Measurements from ENCODE around the gene LMCD1. TPM values are rescaled to one million over a fixed set of nuclear protein-coding genes. Genes with fewer than 3 reads are reported as not detected.

LMCD1 gene
- total and polyA plus RNA-seq, 4 experiments from 2014 or later: 0.53 to 2.2 (median 1.3) TPM

DNA sequence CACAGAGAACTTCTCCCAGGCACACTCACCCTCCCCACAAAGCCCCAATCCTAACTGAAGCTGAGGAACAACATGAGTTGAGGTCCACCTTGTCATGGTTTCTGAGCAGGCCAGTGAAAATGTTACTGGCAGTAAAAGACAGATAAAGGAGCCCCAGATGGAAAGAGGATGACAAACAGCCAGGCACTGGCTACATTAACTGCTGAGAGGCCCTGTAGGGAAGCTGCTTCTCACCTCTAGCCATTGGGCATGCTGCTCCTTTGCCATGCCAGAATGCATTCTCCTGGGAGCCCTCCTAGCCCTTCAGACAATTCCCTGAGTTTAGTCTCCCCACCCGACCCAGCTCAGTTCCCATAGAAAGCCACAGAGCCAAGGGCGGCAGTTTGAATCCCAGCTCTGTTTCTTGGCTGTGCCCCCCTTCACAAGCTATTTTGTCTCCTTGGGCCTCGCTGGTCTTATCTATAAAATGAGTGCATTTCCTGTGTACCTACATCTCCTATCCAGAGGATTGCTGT, 60.5 kb downstream of the LMCD1 start:
- Histone ChIP-seq H3K9me3 (ENCODE audit: control insufficient read depth in 1 of 2, low read length in 2 of 2) (no peaks in the 10 kb centered on the region), H3K27me3 (ENCODE audit: insufficient read depth, low read length) (no peaks in the 10 kb centered on the region), H3K4me3 (ENCODE audit: low read length in 2 of 2) (no peak overlapping the region), H3K4me1 (ENCODE audit: insufficient read depth, low read length) (no peaks in the 10 kb centered on the region), H3K36me3 (ENCODE audit: insufficient read depth, low read length) (no peaks in the 10 kb centered on the region), H3K27ac (ENCODE audit: low read depth, low read length) (no peak overlapping the region)
- CTCF ChIA-PET (ENCODE audit: partially characterized antibody): interaction anchor here (1.1 kb wide), 1 partner anchor 60 kb away, joined by 3 read pairs; no protein-coding TSS in a partner anchor
- POLR2A ChIA-PET (ENCODE audit: partially characterized antibody): no interaction called here
- peaks cover 0 to 1% of the 10 kb centered on the region in 2 donors for H3K27me3 Mint-ChIP-seq
- intact Hi-C loops (cut with micrococcal nuclease): no loop called here
- no peaks in the 10 kb centered on the region for H3K4me1 Mint-ChIP-seq
- no peak overlapping the region for H3K4me3 Mint-ChIP-seq
- no peak for DNase-seq
- no peaks in the 10 kb centered on the region for H3K36me3 Mint-ChIP-seq
- no peaks in the 10 kb centered on the region for H3K9me3 Mint-ChIP-seq
- no peak overlapping the region for H3K27ac Mint-ChIP-seq

DNA sequence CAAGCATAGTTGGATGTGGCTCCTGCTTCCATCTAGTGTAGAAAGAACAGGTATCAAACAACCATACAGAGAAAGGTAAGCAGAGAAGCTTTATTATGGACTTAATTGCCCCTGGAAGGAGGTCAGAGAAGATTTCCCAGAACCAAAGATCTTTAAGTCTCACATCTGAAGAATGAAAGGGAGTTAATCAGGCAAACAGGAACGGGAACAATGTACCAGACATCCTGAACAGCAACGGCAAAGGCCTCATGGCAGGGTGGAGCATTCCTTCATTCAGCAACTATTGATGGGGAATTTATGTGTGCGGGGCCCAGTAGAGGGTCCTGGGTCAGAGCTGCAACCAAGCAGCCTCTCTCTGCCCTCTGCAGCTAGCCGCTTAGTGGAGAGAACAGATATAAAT, 61.5 kb downstream of the LMCD1 start:
- ChIA-PET POLR2A (ENCODE audit: partially characterized antibody) (no interaction called here), CTCF (ENCODE audit: partially characterized antibody) (no interaction called here)
- Histone ChIP-seq H3K36me3 (ENCODE audit: insufficient read depth, low read length) (no peaks in the 10 kb centered on the region), H3K27me3 (ENCODE audit: insufficient read depth, low read length) (no peaks in the 10 kb centered on the region), H3K4me1 (ENCODE audit: insufficient read depth, low read length) (no peaks in the 10 kb centered on the region), H3K4me3 (ENCODE audit: low read length in 2 of 2) (no peak overlapping the region), H3K27ac (ENCODE audit: low read depth, low read length) (no peak overlapping the region), H3K9me3 (ENCODE audit: control insufficient read depth in 1 of 2, low read length in 2 of 2) (no peaks in the 10 kb centered on the region)
- Mint-ChIP-seq H3K9me3 (no peaks in the 10 kb centered on the region), H3K27ac (no peak overlapping the region), H3K4me3 (no peak overlapping the region), H3K36me3 (no peaks in the 10 kb centered on the region), H3K4me1 (no peaks in the 10 kb centered on the region), H3K27me3 (peaks cover 0 to 1% of the 10 kb centered on the region in 2 donors)
- intact Hi-C loops (cut with micrococcal nuclease): no loop called here
- DNase-seq: no peak

GRCh38 chr3:8563597-8563996, 62.0 kb downstream of the LMCD1 start:
- H3K9me3 Mint-ChIP-seq: no peaks in the 10 kb centered on the region
- H3K4me1 Mint-ChIP-seq: no peaks in the 10 kb centered on the region
- no peak overlapping the region for H3K4me3 Mint-ChIP-seq
- no peak overlapping the region for H3K27ac Mint-ChIP-seq
- Histone ChIP-seq H3K4me1 (ENCODE audit: insufficient read depth, low read length) (no peaks in the 10 kb centered on the region), H3K36me3 (ENCODE audit: insufficient read depth, low read length) (no peaks in the 10 kb centered on the region), H3K27ac (ENCODE audit: low read depth, low read length) (no peak overlapping the region), H3K27me3 (ENCODE audit: insufficient read depth, low read length) (no peaks in the 10 kb centered on the region), H3K9me3 (ENCODE audit: control insufficient read depth in 1 of 2, low read length in 2 of 2) (no peaks in the 10 kb centered on the region), H3K4me3 (ENCODE audit: low read length in 2 of 2) (no peak overlapping the region)
- ChIA-PET POLR2A (ENCODE audit: partially characterized antibody) (no interaction called here), CTCF (ENCODE audit: partially characterized antibody) (no interaction called here)
- peaks cover 0 to 1% of the 10 kb centered on the region in 2 donors for H3K27me3 Mint-ChIP-seq
- H3K36me3 Mint-ChIP-seq: no peaks in the 10 kb centered on the region
- DNase-seq: no peak
- intact Hi-C loops (cut with micrococcal nuclease): no loop called here

GRCh38 chr3:8565376-8565775, 63.8 kb downstream of the LMCD1 start:
- Histone ChIP-seq H3K4me3 (ENCODE audit: low read length in 2 of 2) (no peak overlapping the region), H3K27ac (ENCODE audit: low read depth, low read length) (no peak overlapping the region), H3K9me3 (ENCODE audit: control insufficient read depth in 1 of 2, low read length in 2 of 2) (no peaks in the 10 kb centered on the region), H3K27me3 (ENCODE audit: insufficient read depth, low read length) (no peaks in the 10 kb centered on the region), H3K36me3 (ENCODE audit: insufficient read depth, low read length) (no peaks in the 10 kb centered on the region), H3K4me1 (ENCODE audit: insufficient read depth, low read length) (peaks cover under 1% of the 10 kb centered on the region)
- H3K4me3 Mint-ChIP-seq: no peak overlapping the region
- no peaks in the 10 kb centered on the region for H3K27me3 Mint-ChIP-seq
- ChIA-PET CTCF (ENCODE audit: partially characterized antibody) (no interaction called here), POLR2A (ENCODE audit: partially characterized antibody) (no interaction called here)
- intact Hi-C loops (cut with micrococcal nuclease): no loop called here
- H3K36me3 Mint-ChIP-seq: no peaks in the 10 kb centered on the region
- H3K9me3 Mint-ChIP-seq: peaks cover 0 to 2% (median 0%) of the 10 kb centered on the region in 8 donors
- H3K4me1 Mint-ChIP-seq: peaks cover 0 to 3% (median 2%) of the 10 kb centered on the region in 4 donors
- no peak for DNase-seq
- no peak overlapping the region for H3K27ac Mint-ChIP-seq

GRCh38 chr3:8567784-8568575, 66.4 kb downstream of the LMCD1 start:
- no peaks in the 10 kb centered on the region for H3K36me3 Mint-ChIP-seq
- CTCF ChIA-PET (ENCODE audit: partially characterized antibody): no interaction called here
- POLR2A ChIA-PET (ENCODE audit: partially characterized antibody): no interaction called here

GRCh38 chr3:8571256-8571655, 69.6 kb downstream of the LMCD1 start:
- Histone ChIP-seq H3K27me3 (ENCODE audit: insufficient read depth, low read length) (no peaks in the 10 kb centered on the region), H3K4me3 (ENCODE audit: low read length in 2 of 2) (no peak overlapping the region), H3K36me3 (ENCODE audit: insufficient read depth, low read length) (no peaks in the 10 kb centered on the region), H3K27ac (ENCODE audit: low read depth, low read length) (no peak overlapping the region), H3K4me1 (ENCODE audit: insufficient read depth, low read length) (peaks cover 16% of the 10 kb centered on the region), H3K9me3 (ENCODE audit: control insufficient read depth in 1 of 2, low read length in 2 of 2) (no peaks in the 10 kb centered on the region)
- no peaks in the 10 kb centered on the region for H3K27me3 Mint-ChIP-seq
- H3K4me3 Mint-ChIP-seq: peak overlapping the region in 3 of 8 donors; percentile 7 to 49 (median 27)
- CTCF ChIA-PET (ENCODE audit: partially characterized antibody): no interaction called here
- intact Hi-C loops (cut with micrococcal nuclease): no loop called here
- H3K4me1 Mint-ChIP-seq: peaks cover 7 to 21% (median 12%) of the 10 kb centered on the region in 4 donors
- no peak for DNase-seq
- H3K9me3 Mint-ChIP-seq: peaks cover 0 to 5% (median 0%) of the 10 kb centered on the region in 8 donors
- peak overlapping the region in 4 of 7 donors; percentile 18 to 76 (median 40) for H3K27ac Mint-ChIP-seq
- POLR2A ChIA-PET (ENCODE audit: partially characterized antibody): no interaction called here
- H3K36me3 Mint-ChIP-seq: no peaks in the 10 kb centered on the region

More at GRCh38 chr3:8567784-8568575, 66.4 kb downstream of the LMCD1 start:
- no peak overlapping the region for H3K27ac Mint-ChIP-seq
- no peak overlapping the region for H3K4me3 ChIP-seq (ENCODE audit: low read length in 2 of 2)
- no peak for DNase-seq
- H3K9me3 Mint-ChIP-seq: peaks cover 0 to 5% (median 0%) of the 10 kb centered on the region in 8 donors
- intact Hi-C loops (cut with micrococcal nuclease): no loop called here
- no peaks in the 10 kb centered on the region for H3K36me3 ChIP-seq (ENCODE audit: insufficient read depth, low read length)
- H3K27ac ChIP-seq (ENCODE audit: low read depth, low read length): no peak overlapping the region
- no peaks in the 10 kb centered on the region for H3K9me3 ChIP-seq (ENCODE audit: control insufficient read depth in 1 of 2, low read length in 2 of 2)
- no peak overlapping the region for H3K4me3 Mint-ChIP-seq
- no peaks in the 10 kb centered on the region for H3K27me3 Mint-ChIP-seq
- no peaks in the 10 kb centered on the region for H3K27me3 ChIP-seq (ENCODE audit: insufficient read depth, low read length)
- H3K4me1 ChIP-seq (ENCODE audit: insufficient read depth, low read length): peaks cover 16% of the 10 kb centered on the region
- H3K4me1 Mint-ChIP-seq: peaks cover 7 to 21% (median 12%) of the 10 kb centered on the region in 4 donors

DNA sequence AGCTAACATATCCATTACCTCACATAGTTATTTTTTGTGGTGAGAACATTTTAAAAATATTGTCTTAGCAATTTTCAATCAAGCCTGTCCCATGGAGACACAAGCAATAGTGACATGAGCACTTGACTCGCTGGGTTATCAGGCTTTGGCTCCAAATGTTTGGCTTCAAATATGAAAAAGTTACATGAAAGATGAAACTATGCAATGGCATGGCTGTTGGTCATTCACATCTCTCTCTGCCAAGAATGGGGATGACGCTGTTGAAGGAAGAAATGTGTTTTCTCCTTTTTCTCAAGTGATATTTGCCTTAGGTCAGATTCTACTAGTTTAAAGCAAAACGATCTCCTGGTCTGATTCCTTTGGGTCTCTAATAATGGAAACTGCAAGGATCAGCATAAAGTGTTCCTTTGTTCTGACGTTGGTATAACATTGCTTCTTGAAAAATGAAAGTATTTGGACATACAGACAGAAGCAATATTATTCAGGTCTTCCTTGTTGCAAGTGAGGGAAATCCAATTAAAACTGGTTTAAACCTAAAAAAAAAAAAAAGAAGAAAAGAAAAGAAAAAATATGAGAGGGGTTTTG, 71.8 kb downstream of the LMCD1 start:
- Histone ChIP-seq H3K27ac (ENCODE audit: low read depth, low read length) (no peak overlapping the region), H3K27me3 (ENCODE audit: insufficient read depth, low read length) (no peaks in the 10 kb centered on the region), H3K4me3 (ENCODE audit: low read length in 2 of 2) (no peak overlapping the region), H3K9me3 (ENCODE audit: control insufficient read depth in 1 of 2, low read length in 2 of 2) (no peaks in the 10 kb centered on the region), H3K4me1 (ENCODE audit: insufficient read depth, low read length) (peaks cover 16% of the 10 kb centered on the region), H3K36me3 (ENCODE audit: insufficient read depth, low read length) (no peaks in the 10 kb centered on the region)
- no peak overlapping the region for H3K4me3 Mint-ChIP-seq
- no peak for DNase-seq
- peaks cover 0 to 5% (median 1%) of the 10 kb centered on the region in 8 donors for H3K9me3 Mint-ChIP-seq
- ChIA-PET CTCF (ENCODE audit: partially characterized antibody) (no interaction called here), POLR2A (ENCODE audit: partially characterized antibody) (no interaction called here)
- H3K36me3 Mint-ChIP-seq: no peaks in the 10 kb centered on the region
- H3K4me1 Mint-ChIP-seq: peaks cover 7 to 21% (median 12%) of the 10 kb centered on the region in 4 donors
- no peak overlapping the region for H3K27ac Mint-ChIP-seq
- no peaks in the 10 kb centered on the region for H3K27me3 Mint-ChIP-seq
- intact Hi-C loops (cut with micrococcal nuclease): no loop called here

All from CD4-positive, alpha-beta memory T cell (primary cell).